BJ (cell line): ENCODE results near the gene ZHX3. TPM values are rescaled to one million over a fixed set of nuclear protein-coding genes. Genes with fewer than 3 reads are reported as not detected.

Experiments
- CTCF ChIA-PET: fragments of 350-600 bp; formaldehyde crosslinking; extraction: SDS; loops from one replicate; lab custom pipeline; 2021; ENCODE audit warnings: antibody characterized with exemption, inconsistent platforms; lab: Yijun Ruan, JAX
- POLR2A ChIA-PET: fragments of 300-600 bp; sonication (Branson Sonifier 250); formaldehyde crosslinking; extraction: SDS; loops from one replicate; lab custom pipeline; 2021; ENCODE audit warnings: antibody characterized with exemption; lab: Charles Lee
- DNase-seq: peaks from one replicate; pipeline ENCODE4 v3.0.0-alpha.2; 2011; ENCODE audit warnings: low read depth
- H3K27me3 ChIP-seq: 2 replicates; pipeline ENCODE4 v1.6.0; 2011; ENCODE audit warnings: low read length; ENCODE audit not compliant: control insufficient read depth, insufficient read depth
- H3K36me3 ChIP-seq: 2 replicates; pipeline ENCODE4 v1.5.1; 2011; ENCODE audit warnings: low read length; ENCODE audit not compliant: control insufficient read depth, insufficient read depth
- H3K4me3 ChIP-seq: 2 replicates; pipeline ENCODE4 v1.5.1; 2011; ENCODE audit warnings: low read depth, mild to moderate bottlenecking, control low read depth, low read length
- CTCF ChIP-seq: IDR thresholded peaks from 2 replicates; pipeline ENCODE4 v1.5.1; 2011; ENCODE audit warnings: low read depth, mild to moderate bottlenecking, control low read depth, inconsistent platforms, low read length, moderate library complexity; ENCODE audit not compliant: insufficient read depth
- polyA plus RNA-seq: library from polyadenylated mRNA; depleted of rRNA; stranded (reverse); fragments of >200 nt; gene quantifications from 2 replicates; pipeline ENCODE4 v1.2.3, GENCODE V29; 2011

Gene ZHX3
- polyA plus RNA-seq, 1 experiment: 23.9 TPM

GRCh38 chr20:41183391-41183790, 134.1 kb downstream of the ZHX3 start:
- TF ChIP-seq CTCF: no peak
- ChIA-PET POLR2A (no interaction called here), CTCF (interaction anchor here (1.3 kb wide), 1 partner anchor 50 kb away, joined by 4 read pairs; no protein-coding TSS in a partner anchor)
- H3K4me3 ChIP-seq: no peak overlapping the region
- peaks cover 10% of the 10 kb centered on the region for H3K36me3 ChIP-seq
- no peaks in the 10 kb centered on the region for H3K27me3 ChIP-seq
- no peak for DNase-seq

GRCh38 chr20:41182296-41183212, 135.0 kb downstream of the ZHX3 start:
- Histone ChIP-seq H3K27me3 (no peaks in the 10 kb centered on the region), H3K4me3 (no peak overlapping the region), H3K36me3 (peaks cover 10% of the 10 kb centered on the region)
- TF ChIP-seq CTCF: no peak
- POLR2A ChIA-PET: no interaction called here
- CTCF ChIA-PET: interaction anchor here (1.3 kb wide), 1 partner anchor 50 kb away, joined by 4 read pairs; no protein-coding TSS in a partner anchor
- DNase-seq: no peak

- CTCF ChIA-PET: interaction anchor here (0.8 kb wide), 2 partner anchors 158 to 159 kb away, joined by 3 to 4 read pairs; partner anchors contain the start of gene LPIN3
- POLR2A ChIA-PET: no interaction called here
- Histone ChIP-seq H3K36me3 (peaks cover 10% of the 10 kb centered on the region), H3K27me3 (no peaks in the 10 kb centered on the region), H3K4me3 (no peak overlapping the region)
- no peak for DNase-seq
- TF ChIP-seq CTCF: no peak
Observed at GRCh38 chr20:41181567-41181966, 136.0 kb downstream of the ZHX3 start.

- Histone ChIP-seq H3K4me3 (no peak overlapping the region), H3K36me3 (peaks cover 10% of the 10 kb centered on the region), H3K27me3 (no peaks in the 10 kb centered on the region)
- DNase-seq: no peak
- TF ChIP-seq CTCF: no peak
- POLR2A ChIA-PET: no interaction called here
- CTCF ChIA-PET: interaction anchor here (0.7 to 1.4 kb wide), 4 partner anchors 44 to 160 kb away, joined by 3 to 4 read pairs (median 4); partner anchors contain the start of gene LPIN3
Observed at GRCh38 chr20:41180599-41181333, 136.8 kb downstream of the ZHX3 start.

- POLR2A ChIA-PET: no interaction called here
- no peak for DNase-seq
- no peaks in the 10 kb centered on the region for H3K27me3 ChIP-seq
- CTCF ChIA-PET: interaction anchor here (0.7 to 1.4 kb wide), 2 partner anchors 44 to 53 kb away, joined by 4 read pairs; no protein-coding TSS in a partner anchor
- no peak overlapping the region for H3K4me3 ChIP-seq
- H3K36me3 ChIP-seq: peaks cover 10% of the 10 kb centered on the region
- TF ChIP-seq CTCF: no peak
Observed at GRCh38 chr20:41179961-41180360, 137.6 kb downstream of the ZHX3 start.
